ENCODE data around the gene MGAT4A. TPM values are rescaled to one million over a fixed set of nuclear protein-coding genes. Genes with fewer than 3 reads are reported as not detected.

MGAT4A gene
- total RNA-seq, 6 experiments from 2014 or later = 0.14 TPM; not detected in 5

DNA sequence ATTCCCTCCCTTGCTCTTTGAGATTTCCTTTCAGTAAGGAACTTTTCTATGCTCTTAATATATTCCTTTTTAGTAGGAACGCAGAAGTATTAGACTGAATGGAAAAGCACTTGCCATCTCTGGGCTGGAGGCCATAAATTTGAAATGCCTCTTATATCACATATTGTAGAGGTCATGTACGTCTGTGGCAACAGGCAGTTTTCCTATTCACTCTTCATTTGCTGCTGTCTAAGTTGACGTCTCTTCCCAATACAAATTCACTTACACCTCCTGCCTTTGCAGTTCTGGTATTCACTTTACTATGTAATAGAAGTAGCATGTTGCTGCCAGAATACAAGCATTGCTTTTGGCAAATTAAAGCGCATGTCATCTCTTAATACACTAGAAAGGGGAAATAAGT lies 34.7 kb downstream of the MGAT4A start:
- Mint-ChIP-seq H3K27me3 (ENCODE audit: insufficient read depth) (peaks cover 4% of the 10 kb centered on the region), H3K9me3 (no peaks in the 10 kb centered on the region)

DNA sequence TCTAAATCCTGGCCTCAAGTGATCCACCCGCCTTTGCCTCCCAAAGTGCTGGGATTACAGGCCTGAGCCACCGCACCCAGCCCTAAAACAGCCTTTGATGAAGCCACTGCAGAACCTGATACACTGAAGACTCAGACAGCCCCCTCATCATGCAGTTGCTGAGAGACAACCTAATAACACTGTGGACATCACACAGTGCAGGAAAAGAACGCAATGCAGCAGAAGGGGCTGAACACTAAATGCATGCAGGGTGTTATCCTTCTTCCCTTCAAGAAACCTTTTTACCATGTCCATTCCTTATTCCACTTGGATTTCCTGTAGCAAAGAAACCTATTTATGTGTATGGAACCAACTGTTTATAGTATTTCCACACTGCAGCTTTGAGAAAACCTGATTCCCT lies 35.7 kb downstream of the MGAT4A start:
- Mint-ChIP-seq H3K4me3 (no peak overlapping the region), H3K27ac (no peak overlapping the region), H3K9me3 (no peaks in the 10 kb centered on the region), H3K27me3 (ENCODE audit: insufficient read depth) (peaks cover 4% of the 10 kb centered on the region), H3K36me3 (ENCODE audit: low read depth) (no peaks in the 10 kb centered on the region), H3K4me1 (ENCODE audit: low read depth) (no peaks in the 10 kb centered on the region)
- TF ChIP-seq, protein P1, sequence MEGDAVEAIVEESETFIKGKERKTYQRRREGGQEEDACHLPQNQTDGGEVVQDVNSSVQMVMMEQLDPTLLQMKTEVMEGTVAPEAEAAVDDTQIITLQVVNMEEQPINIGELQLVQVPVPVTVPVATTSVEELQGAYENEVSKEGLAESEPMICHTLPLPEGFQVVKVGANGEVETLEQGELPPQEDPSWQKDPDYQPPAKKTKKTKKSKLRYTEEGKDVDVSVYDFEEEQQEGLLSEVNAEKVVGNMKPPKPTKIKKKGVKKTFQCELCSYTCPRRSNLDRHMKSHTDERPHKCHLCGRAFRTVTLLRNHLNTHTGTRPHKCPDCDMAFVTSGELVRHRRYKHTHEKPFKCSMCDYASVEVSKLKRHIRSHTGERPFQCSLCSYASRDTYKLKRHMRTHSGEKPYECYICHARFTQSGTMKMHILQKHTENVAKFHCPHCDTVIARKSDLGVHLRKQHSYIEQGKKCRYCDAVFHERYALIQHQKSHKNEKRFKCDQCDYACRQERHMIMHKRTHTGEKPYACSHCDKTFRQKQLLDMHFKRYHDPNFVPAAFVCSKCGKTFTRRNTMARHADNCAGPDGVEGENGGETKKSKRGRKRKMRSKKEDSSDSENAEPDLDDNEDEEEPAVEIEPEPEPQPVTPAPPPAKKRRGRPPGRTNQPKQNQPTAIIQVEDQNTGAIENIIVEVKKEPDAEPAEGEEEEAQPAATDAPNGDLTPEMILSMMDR (IDR thresholded peaks at IDR 0.05) = no peak
- no peak for DNase-seq

More for the DNA sequence above, 34.7 kb downstream of the MGAT4A start:
- Mint-ChIP-seq H3K4me3 (no peak overlapping the region), H3K36me3 (ENCODE audit: low read depth) (no peaks in the 10 kb centered on the region), H3K4me1 (ENCODE audit: low read depth) (no peaks in the 10 kb centered on the region), H3K27ac (no peak overlapping the region)
- TF ChIP-seq, protein P1 (IDR thresholded peaks at IDR 0.05) = no peak
- no peak for DNase-seq

DNA sequence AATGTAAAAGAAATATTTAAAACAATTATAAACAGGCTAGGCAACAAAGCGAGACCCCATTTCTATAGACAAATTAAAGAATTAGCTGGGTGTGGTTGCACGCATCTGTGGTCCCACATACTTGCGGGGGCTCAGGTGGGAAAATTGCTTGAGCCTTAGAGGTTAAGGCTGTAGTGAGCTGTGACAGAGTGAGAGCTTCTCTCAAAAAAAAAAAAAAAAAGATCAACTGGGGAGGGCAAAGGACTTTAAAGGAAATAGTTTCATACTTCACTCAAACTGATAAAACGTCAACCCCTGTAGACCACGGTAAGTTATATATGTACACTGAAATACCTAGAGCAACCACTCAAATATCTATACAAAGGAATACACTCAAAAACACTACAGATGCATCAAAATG lies 37.5 kb downstream of the MGAT4A start:
- Mint-ChIP-seq H3K27me3 (ENCODE audit: insufficient read depth) (peaks cover 1% of the 10 kb centered on the region), H3K27ac (no peak overlapping the region), H3K36me3 (ENCODE audit: low read depth) (no peaks in the 10 kb centered on the region), H3K4me1 (ENCODE audit: low read depth) (no peaks in the 10 kb centered on the region), H3K9me3 (no peaks in the 10 kb centered on the region), H3K4me3 (no peak overlapping the region)
- TF ChIP-seq, protein P1 (IDR thresholded peaks at IDR 0.05) = no peak
- no peak for DNase-seq

DNA sequence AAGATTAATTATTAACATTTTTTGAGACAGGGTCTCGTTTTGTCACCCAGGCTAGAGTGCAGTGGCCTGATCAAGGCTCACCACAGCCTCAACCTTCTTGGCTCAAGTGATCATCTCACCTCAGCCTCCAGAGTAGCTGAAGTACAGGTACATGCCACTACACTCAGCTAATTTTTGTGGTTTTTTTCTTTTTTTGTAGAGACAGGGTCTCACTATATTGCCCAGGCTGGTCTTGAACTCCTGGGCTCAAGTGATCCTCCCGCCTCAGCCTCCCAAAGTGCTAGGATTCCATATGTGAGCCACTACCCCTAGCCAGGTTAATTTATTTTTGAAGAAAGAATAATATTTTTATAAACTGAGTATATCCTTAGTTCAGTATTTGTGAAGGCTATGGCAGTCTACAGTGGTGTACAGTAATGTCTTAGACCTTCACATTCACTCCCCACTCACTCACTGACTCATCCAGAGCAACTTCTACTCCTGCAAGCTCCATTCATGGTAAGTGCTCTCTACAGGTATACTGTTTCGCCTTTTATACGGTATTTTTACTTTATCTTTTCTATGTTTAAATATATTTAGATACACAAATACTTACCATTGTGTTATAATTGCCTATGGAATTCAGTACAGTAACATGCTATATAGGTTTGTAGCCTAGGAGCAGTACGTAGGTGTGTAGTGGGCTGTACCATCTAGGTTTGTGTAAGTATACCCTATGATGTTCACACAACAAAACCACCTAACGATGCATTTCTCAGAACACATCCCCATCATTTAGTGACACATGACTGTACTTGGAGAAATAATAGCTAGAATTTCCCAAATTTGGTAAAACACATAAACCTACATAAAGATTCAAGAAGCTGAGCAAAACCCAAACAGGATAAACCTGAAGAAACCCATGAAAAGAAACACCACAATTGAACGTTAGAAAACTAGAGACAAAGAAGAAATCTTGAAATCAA lies 38.6 kb downstream of the MGAT4A start:
- Mint-ChIP-seq H3K27me3 (ENCODE audit: insufficient read depth) (no peaks in the 10 kb centered on the region; the same call in 1 of the 2 replicates), H3K36me3 (ENCODE audit: low read depth) (no peaks in the 10 kb centered on the region), H3K9me3 (no peaks in the 10 kb centered on the region), H3K27ac (no peak overlapping the region), H3K4me1 (ENCODE audit: low read depth) (no peaks in the 10 kb centered on the region), H3K4me3 (no peak overlapping the region)
- TF ChIP-seq, protein P1 (IDR thresholded peaks at IDR 0.05) = no peak
- DNase-seq = no peak

DNA sequence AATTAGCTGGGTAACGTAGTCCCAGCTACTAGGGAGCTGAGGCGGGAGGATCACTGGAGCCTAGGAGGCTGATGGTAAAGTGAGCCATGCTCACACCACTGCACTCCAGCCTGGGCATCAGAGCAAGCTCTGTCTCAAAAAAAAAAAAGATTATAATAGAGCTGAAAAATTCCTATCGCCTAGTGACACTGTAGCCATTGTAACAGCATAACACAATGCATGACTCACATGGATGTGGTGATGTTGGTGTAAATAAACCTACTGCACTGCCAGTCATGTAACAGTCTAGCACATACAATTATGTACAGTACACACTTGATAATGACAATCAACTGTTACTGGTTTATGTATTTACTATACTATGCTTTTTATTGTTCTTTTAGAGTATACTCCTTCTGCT lies 39.6 kb downstream of the MGAT4A start:
- TF ChIP-seq, protein P1 (IDR thresholded peaks at IDR 0.05) = no peak
- Mint-ChIP-seq H3K9me3 (no peaks in the 10 kb centered on the region), H3K4me1 (ENCODE audit: low read depth) (no peaks in the 10 kb centered on the region), H3K4me3 (no peak overlapping the region), H3K36me3 (ENCODE audit: low read depth) (no peaks in the 10 kb centered on the region), H3K27me3 (ENCODE audit: insufficient read depth) (peaks cover 2% of the 10 kb centered on the region; the same call in 1 of the 2 replicates), H3K27ac (no peak overlapping the region)
- DNase-seq = no peak

Data from HFFc6 (cell line).